Fibroblast of mammary gland (primary cell): Measurements from ENCODE around the gene SYTL4.

ENCODE experiments used
- DNase-seq: peaks from one replicate; pipeline ENCODE4 v3.0.0-alpha.2; 2010; ENCODE audit warnings: low read depth
- H3K4me3 ChIP-seq: 2 replicates; pipeline ENCODE4 v1.5.1; 2011; ENCODE audit warnings: low read depth, mild to moderate bottlenecking, low read length, moderate library complexity; ENCODE audit not compliant: control insufficient read depth
- TF ChIP-seq, protein P1 (sequence below): conservative IDR thresholded peaks from 2 replicates; pipeline ENCODE4 v1.5.1; 2011; ENCODE audit warnings: low read depth, low read length, inconsistent platforms; ENCODE audit not compliant: control insufficient read depth, insufficient read depth

Gene SYTL4

DNA sequence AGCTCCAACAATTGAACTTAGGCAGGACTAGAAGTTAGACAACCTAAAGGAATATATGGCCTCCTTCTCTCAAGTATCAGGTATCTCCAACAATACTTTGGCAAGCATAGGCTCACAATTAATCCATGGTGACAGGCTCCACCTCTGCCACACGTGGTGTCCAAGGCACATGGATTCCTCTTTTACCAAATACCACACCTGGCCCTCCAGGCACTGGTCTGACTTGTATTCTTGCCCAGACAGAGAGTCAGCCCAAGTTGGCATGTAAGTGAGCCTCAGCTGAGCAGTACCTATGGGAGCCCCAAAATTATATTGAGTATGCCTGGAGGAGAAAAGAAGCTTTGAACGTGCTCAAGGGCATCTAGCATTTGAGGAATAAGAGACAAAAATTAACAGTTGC lies 68.3 kb downstream of the SYTL4 start:
- TF ChIP-seq, protein P1, sequence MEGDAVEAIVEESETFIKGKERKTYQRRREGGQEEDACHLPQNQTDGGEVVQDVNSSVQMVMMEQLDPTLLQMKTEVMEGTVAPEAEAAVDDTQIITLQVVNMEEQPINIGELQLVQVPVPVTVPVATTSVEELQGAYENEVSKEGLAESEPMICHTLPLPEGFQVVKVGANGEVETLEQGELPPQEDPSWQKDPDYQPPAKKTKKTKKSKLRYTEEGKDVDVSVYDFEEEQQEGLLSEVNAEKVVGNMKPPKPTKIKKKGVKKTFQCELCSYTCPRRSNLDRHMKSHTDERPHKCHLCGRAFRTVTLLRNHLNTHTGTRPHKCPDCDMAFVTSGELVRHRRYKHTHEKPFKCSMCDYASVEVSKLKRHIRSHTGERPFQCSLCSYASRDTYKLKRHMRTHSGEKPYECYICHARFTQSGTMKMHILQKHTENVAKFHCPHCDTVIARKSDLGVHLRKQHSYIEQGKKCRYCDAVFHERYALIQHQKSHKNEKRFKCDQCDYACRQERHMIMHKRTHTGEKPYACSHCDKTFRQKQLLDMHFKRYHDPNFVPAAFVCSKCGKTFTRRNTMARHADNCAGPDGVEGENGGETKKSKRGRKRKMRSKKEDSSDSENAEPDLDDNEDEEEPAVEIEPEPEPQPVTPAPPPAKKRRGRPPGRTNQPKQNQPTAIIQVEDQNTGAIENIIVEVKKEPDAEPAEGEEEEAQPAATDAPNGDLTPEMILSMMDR = no peak
- DNase-seq = no peak
- H3K4me3 ChIP-seq = no peak overlapping the region

DNA sequence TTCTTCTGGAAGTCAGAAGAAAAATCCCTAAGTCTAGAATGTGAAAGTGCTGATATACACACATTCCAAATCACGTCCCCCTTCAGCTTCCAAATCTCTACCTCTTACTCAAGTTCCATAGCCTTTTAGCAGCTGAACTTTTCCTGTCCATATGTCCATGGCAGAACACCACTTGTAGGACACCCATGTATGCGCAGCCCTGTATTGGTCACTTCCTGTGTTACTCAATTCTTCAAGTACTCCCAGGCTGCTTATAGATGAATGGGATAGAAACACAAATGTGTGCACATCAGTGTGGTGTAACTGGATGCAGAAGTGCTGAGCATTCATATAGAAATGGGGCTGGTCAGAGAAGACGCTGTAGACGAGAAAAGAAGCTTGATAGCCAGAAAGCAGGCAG lies 69.1 kb downstream of the SYTL4 start:
- no peak overlapping the region for H3K4me3 ChIP-seq

DNA sequence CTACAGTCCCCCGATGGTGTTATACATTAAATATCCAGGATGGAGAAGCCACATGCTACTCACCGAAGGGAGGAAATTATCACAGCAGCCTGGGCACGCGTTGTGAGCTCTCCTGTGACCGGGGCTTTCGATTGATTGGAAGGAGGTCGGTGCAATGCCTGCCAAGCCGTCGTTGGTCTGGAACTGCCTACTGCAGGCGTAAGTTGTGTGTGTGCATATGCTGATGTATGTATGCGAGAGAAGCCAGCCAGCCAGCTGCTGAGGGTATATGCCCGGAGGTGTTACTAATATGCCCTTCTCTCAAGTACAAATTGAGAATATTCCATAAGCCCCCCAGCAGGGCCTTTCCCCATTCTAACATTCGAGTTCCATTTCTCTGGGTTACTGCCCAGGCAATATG lies 69.8 kb downstream of the SYTL4 start:
- no peak for DNase-seq
- H3K4me3 ChIP-seq = no peak overlapping the region

More for the DNA sequence above, 69.1 kb downstream of the SYTL4 start:
- TF ChIP-seq, protein P1 = no peak
- peak; percentile 74 for DNase-seq

DNA sequence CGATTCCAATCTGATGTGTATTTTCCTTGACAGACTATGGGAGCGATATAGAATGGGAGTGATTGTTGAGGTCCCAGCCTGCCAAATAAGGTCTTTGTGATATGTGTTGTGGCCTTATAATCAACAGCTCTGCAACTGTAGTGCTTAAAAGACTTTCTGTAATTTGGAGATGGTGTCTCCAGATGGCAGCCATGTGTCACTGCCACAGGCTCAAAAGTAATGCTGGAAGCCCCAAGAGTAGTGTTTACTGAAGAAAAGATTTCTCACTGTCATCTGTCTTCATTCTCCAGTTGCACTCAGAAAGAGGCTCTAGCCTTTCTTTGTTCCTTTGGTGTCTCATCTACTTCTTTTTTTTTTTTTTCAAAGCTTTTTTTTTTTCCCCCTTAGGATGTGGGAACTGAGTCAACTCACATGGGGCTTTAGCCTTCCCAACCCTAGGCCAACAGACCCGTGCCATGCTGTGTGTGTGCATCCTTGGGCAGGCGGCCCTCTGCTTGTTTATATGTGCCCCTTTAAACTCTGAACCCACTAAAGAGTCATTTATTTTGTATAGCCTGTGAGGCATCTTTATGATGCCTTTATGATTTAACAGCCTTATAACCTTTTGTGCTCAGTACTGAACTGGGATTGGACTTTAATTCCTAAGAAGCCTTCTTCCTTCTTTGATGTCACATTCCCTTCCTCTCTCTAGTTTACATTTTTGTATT lies 72.3 kb downstream of the SYTL4 start:
- DNase-seq = no peak
- no peak overlapping the region for H3K4me3 ChIP-seq
- TF ChIP-seq, protein P1 = no peak

More for the DNA sequence above, 69.8 kb downstream of the SYTL4 start:
- TF ChIP-seq, protein P1 = no peak

DNA sequence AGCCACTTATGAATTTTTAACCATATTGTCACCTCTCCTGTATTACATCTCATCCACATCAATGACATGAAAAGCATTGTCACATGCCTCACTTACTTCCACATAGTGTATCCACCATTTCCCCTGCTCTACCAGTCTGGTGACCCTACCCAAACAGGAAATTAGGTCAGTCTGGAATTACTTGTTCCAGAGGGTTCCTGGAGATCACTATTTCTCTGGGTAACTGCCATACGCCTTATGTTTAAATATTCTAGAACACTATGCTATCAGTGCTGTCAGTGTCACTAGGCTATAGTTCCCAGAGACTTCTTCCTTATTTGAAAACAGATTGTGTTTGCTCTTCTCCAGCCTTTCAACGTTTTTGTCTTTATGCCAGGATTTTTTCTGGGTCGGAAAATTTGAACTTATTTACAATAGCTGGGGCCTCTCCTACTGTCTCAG lies 73.0 kb downstream of the SYTL4 start:
- DNase-seq = no peak
- H3K4me3 ChIP-seq = no peak overlapping the region
- TF ChIP-seq, protein P1 = no peak

DNA sequence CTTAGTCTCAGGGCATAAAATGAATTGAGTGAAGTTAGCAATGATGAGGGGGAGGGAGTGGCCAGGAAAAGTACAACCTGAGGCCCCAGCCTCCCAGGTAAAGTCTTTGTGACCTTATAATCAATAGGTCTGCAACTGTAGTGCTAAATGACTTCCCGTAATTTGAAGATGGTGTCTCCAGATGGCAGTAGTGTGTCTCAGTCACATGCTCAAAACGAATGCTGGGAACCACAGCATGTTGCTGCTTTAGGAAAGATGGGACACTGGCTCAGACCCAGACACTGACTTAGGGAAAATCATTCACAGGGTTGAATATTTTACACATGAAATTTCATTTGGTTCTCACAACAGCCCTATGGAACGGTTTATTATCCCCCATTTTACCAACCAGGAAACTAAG lies 77.7 kb downstream of the SYTL4 start:
- peak; percentile 64 for DNase-seq
- no peak overlapping the region for H3K4me3 ChIP-seq
- TF ChIP-seq, protein P1 = peak; percentile 22
